ENCODE measurements around the gene CYP2W1.

- TF ChIP-seq, protein P1, sequence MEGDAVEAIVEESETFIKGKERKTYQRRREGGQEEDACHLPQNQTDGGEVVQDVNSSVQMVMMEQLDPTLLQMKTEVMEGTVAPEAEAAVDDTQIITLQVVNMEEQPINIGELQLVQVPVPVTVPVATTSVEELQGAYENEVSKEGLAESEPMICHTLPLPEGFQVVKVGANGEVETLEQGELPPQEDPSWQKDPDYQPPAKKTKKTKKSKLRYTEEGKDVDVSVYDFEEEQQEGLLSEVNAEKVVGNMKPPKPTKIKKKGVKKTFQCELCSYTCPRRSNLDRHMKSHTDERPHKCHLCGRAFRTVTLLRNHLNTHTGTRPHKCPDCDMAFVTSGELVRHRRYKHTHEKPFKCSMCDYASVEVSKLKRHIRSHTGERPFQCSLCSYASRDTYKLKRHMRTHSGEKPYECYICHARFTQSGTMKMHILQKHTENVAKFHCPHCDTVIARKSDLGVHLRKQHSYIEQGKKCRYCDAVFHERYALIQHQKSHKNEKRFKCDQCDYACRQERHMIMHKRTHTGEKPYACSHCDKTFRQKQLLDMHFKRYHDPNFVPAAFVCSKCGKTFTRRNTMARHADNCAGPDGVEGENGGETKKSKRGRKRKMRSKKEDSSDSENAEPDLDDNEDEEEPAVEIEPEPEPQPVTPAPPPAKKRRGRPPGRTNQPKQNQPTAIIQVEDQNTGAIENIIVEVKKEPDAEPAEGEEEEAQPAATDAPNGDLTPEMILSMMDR (tag by site-specific recombination; IDR thresholded peaks at IDR 0.05): no peak
- TF ChIP-seq, protein P2, sequence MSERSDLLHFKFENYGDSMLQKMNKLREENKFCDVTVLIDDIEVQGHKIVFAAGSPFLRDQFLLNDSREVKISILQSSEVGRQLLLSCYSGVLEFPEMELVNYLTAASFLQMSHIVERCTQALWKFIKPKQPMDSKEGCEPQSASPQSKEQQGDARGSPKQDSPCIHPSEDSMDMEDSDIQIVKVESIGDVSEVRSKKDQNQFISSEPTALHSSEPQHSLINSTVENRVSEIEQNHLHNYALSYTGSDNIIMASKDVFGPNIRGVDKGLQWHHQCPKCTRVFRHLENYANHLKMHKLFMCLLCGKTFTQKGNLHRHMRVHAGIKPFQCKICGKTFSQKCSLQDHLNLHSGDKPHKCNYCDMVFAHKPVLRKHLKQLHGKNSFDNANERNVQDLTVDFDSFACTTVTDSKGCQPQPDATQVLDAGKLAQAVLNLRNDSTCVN (tag by site-specific recombination; optimal IDR thresholded peaks at IDR 0.05): no peak
- TF ChIP-seq ZNF292 (tag by site-specific recombination; IDR thresholded peaks at IDR 0.05; ENCODE audit: borderline replicate concordance, low read depth) (no peak), ZNF416 (tag by site-specific recombination; IDR thresholded peaks at IDR 0.05) (no peak), ZNF513 (tag by site-specific recombination; IDR thresholded peaks at IDR 0.05) (no peak), ZNF776 (tag by site-specific recombination; IDR thresholded peaks at IDR 0.05; ENCODE audit: borderline replicate concordance) (no peak), PRDM2 (tag by site-specific recombination; IDR thresholded peaks at IDR 0.05; ENCODE audit: borderline replicate concordance) (no peak)
- TF ChIP-seq, protein P3, sequence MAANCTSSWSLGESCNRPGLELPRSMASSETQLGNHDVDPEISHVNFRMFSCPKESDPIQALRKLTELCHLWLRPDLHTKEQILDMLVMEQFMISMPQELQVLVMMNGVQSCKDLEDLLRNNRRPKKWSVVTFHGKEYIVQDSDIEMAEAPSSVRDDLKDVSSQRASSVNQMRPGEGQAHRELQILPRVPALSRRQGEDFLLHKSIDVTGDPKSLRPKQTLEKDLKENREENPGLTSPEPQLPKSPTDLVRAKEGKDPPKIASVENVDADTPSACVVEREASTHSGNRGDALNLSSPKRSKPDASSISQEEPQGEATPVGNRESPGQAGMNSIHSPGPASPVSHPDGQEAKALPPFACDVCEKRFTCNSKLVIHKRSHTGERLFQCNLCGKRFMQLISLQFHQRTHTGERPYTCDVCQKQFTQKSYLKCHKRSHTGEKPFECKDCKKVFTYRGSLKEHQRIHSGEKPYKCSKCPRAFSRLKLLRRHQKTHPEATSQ (tag by site-specific recombination; IDR thresholded peaks at IDR 0.05): no peak
These were observed 22.3 kb downstream of the CYP2W1 start for GRCh38 chr7:1005303-1005702.

Measured in HEK293 (cell line).